Measurements from ENCODE around the gene WDR70.

WDR70 gene

DNA sequence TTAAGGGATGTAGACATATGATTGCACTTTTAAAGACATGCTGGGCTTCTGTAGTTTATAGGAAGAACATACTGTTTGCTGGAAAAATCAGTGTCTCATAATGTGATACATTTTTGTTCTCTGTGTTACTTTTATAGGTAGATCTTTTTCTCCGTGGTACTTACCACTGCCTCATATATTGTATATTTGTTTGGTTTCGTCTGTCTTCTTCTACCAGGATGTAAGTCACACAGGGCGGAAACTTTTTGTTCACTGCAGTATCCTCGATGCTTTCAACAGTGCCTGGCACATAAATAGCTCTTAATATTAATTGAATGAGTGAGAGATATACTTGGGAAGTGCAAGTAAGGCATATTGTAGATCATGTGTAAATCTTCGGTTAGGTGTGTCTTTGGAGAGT lies 325.3 kb downstream of the WDR70 start:
- Histone ChIP-seq H3K27ac (ENCODE audit: low read depth, low read length) (no peak overlapping the region), H3K9me3 (ENCODE audit: control insufficient read depth, insufficient read depth, low read depth, low read length) (no peaks in the 10 kb centered on the region), H3K4me3 (ENCODE audit: low read depth, low read length) (no peak overlapping the region)

GRCh38 chr5:37709020-37709419 lies 329.9 kb downstream of the WDR70 start:
- Histone ChIP-seq H3K36me3 (ENCODE audit: control insufficient read depth, insufficient read depth, low read length) (no peaks in the 10 kb centered on the region), H3K27ac (ENCODE audit: low read depth, low read length) (no peak overlapping the region), H3K9me3 (ENCODE audit: control insufficient read depth, insufficient read depth, low read depth, low read length) (no peaks in the 10 kb centered on the region), H3K27me3 (ENCODE audit: control insufficient read depth, insufficient read depth, low read length) (no peaks in the 10 kb centered on the region), H3K4me1 (ENCODE audit: control insufficient read depth, insufficient read depth, low read length) (no peaks in the 10 kb centered on the region), H3K4me3 (ENCODE audit: low read depth, low read length) (no peak overlapping the region), H3K9ac (ENCODE audit: low read length) (no peak overlapping the region)

More for the DNA sequence above, 325.3 kb downstream of the WDR70 start:
- Histone ChIP-seq H3K36me3 (ENCODE audit: control insufficient read depth, insufficient read depth, low read length) (no peaks in the 10 kb centered on the region), H3K9ac (ENCODE audit: low read length) (no peak overlapping the region), H3K4me1 (ENCODE audit: control insufficient read depth, insufficient read depth, low read length) (no peaks in the 10 kb centered on the region), H3K27me3 (ENCODE audit: control insufficient read depth, insufficient read depth, low read length) (no peaks in the 10 kb centered on the region)

DNA sequence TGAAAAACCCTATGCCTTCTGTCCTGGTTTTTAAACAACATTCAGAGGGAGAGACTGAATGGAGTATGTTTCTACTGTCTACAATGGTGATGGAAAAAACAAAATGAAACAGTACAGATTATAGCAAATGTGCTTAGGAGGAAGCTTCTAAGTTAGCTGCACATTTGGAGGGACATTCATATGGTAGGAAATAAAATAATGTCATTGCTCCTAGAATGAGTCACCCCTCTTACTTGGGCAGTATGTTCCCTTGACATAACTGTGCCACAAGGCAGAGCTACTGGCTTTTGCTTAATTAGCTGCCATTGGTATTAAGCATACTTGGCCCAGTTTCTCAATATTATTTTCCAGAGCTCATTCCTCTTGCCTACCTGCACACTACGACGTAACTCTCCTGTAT lies 331.8 kb downstream of the WDR70 start:
- H3K4me3 ChIP-seq (ENCODE audit: low read depth, low read length) = no peak overlapping the region
- H3K9ac ChIP-seq (ENCODE audit: low read length) = no peak overlapping the region
- no peaks in the 10 kb centered on the region for H3K9me3 ChIP-seq (ENCODE audit: control insufficient read depth, insufficient read depth, low read depth, low read length)
- no peaks in the 10 kb centered on the region for H3K4me1 ChIP-seq (ENCODE audit: control insufficient read depth, insufficient read depth, low read length)
- no peaks in the 10 kb centered on the region for H3K27me3 ChIP-seq (ENCODE audit: control insufficient read depth, insufficient read depth, low read length)
- H3K27ac ChIP-seq (ENCODE audit: low read depth, low read length) = no peak overlapping the region
- H3K36me3 ChIP-seq (ENCODE audit: control insufficient read depth, insufficient read depth, low read length) = no peaks in the 10 kb centered on the region

DNA sequence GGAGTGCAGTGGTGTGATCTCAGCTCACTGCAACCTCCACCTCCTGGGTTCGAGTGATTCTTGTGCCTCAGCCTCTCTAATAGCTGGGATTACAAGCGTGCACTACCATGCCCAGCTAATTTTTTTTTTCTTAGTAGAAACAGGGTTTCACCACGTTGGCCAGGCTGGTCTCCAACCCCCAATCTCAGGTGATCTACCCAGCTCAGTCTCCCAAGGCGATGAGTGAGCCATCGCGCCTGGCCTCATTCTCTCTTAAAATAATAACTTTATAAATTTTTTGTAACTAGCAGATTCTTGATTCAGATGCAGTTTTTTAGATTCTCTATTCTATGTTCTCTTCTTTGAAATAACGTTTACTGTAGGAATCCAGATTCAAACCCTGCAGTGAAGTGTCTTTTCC lies 333.6 kb downstream of the WDR70 start:
- H3K4me3 ChIP-seq (ENCODE audit: low read depth, low read length) = no peak overlapping the region
- no peaks in the 10 kb centered on the region for H3K27me3 ChIP-seq (ENCODE audit: control insufficient read depth, insufficient read depth, low read length)
- H3K9ac ChIP-seq (ENCODE audit: low read length) = no peak overlapping the region
- H3K27ac ChIP-seq (ENCODE audit: low read depth, low read length) = no peak overlapping the region
- peaks cover 4% of the 10 kb centered on the region; the same call in 1 of the 2 replicates for H3K4me1 ChIP-seq (ENCODE audit: control insufficient read depth, insufficient read depth, low read length)
- no peaks in the 10 kb centered on the region for H3K36me3 ChIP-seq (ENCODE audit: control insufficient read depth, insufficient read depth, low read length)
- H3K9me3 ChIP-seq (ENCODE audit: control insufficient read depth, insufficient read depth, low read depth, low read length) = no peaks in the 10 kb centered on the region

- H3K4me3 ChIP-seq (ENCODE audit: low read depth, low read length) = no peak overlapping the region
- no peak overlapping the region for H3K27ac ChIP-seq (ENCODE audit: low read depth, low read length)
- no peaks in the 10 kb centered on the region for H3K9me3 ChIP-seq (ENCODE audit: control insufficient read depth, insufficient read depth, low read depth, low read length)
- H3K36me3 ChIP-seq (ENCODE audit: control insufficient read depth, insufficient read depth, low read length) = no peaks in the 10 kb centered on the region
- no peaks in the 10 kb centered on the region for H3K27me3 ChIP-seq (ENCODE audit: control insufficient read depth, insufficient read depth, low read length)
- H3K9ac ChIP-seq (ENCODE audit: low read length) = no peak overlapping the region
- H3K4me1 ChIP-seq (ENCODE audit: control insufficient read depth, insufficient read depth, low read length) = peaks cover 7% of the 10 kb centered on the region; the same call in 1 of the 2 replicates
Measured at GRCh38 chr5:37714756-37715155, 335.6 kb downstream of the WDR70 start.

- H3K9ac ChIP-seq (ENCODE audit: low read length) = no peak overlapping the region
- H3K27ac ChIP-seq (ENCODE audit: low read depth, low read length) = no peak overlapping the region
- H3K4me3 ChIP-seq (ENCODE audit: low read depth, low read length) = no peak overlapping the region
- H3K4me1 ChIP-seq (ENCODE audit: control insufficient read depth, insufficient read depth, low read length) = peaks cover 7% of the 10 kb centered on the region; the same call in 1 of the 2 replicates
- H3K27me3 ChIP-seq (ENCODE audit: control insufficient read depth, insufficient read depth, low read length) = no peaks in the 10 kb centered on the region
- H3K36me3 ChIP-seq (ENCODE audit: control insufficient read depth, insufficient read depth, low read length) = no peaks in the 10 kb centered on the region
- H3K9me3 ChIP-seq (ENCODE audit: control insufficient read depth, insufficient read depth, low read depth, low read length) = no peaks in the 10 kb centered on the region
Measured at GRCh38 chr5:37715361-37715760, 336.2 kb downstream of the WDR70 start.

DNA sequence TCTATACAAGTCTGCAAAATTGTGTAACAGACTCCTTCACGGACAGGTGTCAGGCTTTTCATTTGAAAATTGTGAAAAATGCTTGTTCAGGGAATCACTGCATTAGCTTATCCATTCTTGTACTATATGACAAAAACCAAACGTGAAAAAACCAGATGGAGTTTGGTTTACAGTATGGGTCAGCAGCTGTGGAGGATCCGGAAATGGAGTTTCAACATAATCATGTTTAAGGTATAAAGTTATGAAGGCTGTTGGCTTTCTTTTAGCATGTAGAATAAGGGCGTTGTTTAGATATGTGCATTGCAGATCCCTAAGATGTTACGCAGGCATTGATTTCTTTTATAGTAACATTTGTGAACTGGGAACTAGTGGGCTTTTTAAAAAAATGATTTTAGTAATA lies 336.9 kb downstream of the WDR70 start:
- Histone ChIP-seq H3K9ac (ENCODE audit: low read length) (no peak overlapping the region), H3K9me3 (ENCODE audit: control insufficient read depth, insufficient read depth, low read depth, low read length) (no peaks in the 10 kb centered on the region), H3K36me3 (ENCODE audit: control insufficient read depth, insufficient read depth, low read length) (no peaks in the 10 kb centered on the region), H3K27ac (ENCODE audit: low read depth, low read length) (no peak overlapping the region), H3K27me3 (ENCODE audit: control insufficient read depth, insufficient read depth, low read length) (no peaks in the 10 kb centered on the region), H3K4me3 (ENCODE audit: low read depth, low read length) (no peak overlapping the region), H3K4me1 (ENCODE audit: control insufficient read depth, insufficient read depth, low read length) (peaks cover 9% of the 10 kb centered on the region)

DNA sequence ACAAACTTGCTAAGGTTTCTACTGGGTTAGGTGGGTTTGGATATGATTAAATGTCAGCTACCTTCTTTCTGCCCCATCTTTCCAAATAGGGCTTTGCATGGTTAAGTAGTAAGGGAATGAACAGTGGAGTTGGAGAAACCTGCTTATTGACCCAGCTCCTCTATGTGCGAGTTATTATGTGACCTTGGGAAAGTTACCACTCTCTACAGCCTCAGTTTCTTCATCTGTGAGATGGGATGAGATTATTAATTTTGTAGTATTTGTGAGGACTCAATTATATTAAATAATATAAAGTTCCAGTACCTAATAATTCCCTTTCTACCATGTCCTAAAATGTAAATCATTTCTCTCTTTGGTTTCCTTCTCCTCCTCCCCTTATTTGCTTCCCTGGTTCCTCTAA lies 337.3 kb downstream of the WDR70 start:
- Histone ChIP-seq H3K36me3 (ENCODE audit: control insufficient read depth, insufficient read depth, low read length) (no peaks in the 10 kb centered on the region), H3K4me1 (ENCODE audit: control insufficient read depth, insufficient read depth, low read length) (peaks cover 13% of the 10 kb centered on the region), H3K27ac (ENCODE audit: low read depth, low read length) (no peak overlapping the region), H3K9me3 (ENCODE audit: control insufficient read depth, insufficient read depth, low read depth, low read length) (no peaks in the 10 kb centered on the region), H3K4me3 (ENCODE audit: low read depth, low read length) (no peak overlapping the region), H3K9ac (ENCODE audit: low read length) (no peak overlapping the region), H3K27me3 (ENCODE audit: control insufficient read depth, insufficient read depth, low read length) (no peaks in the 10 kb centered on the region)

- no peak overlapping the region for H3K27ac ChIP-seq (ENCODE audit: low read depth, low read length)
- no peak overlapping the region for H3K4me3 ChIP-seq (ENCODE audit: low read depth, low read length)
- no peaks in the 10 kb centered on the region for H3K36me3 ChIP-seq (ENCODE audit: control insufficient read depth, insufficient read depth, low read length)
- H3K4me1 ChIP-seq (ENCODE audit: control insufficient read depth, insufficient read depth, low read length) = peaks cover 16% of the 10 kb centered on the region
- no peaks in the 10 kb centered on the region for H3K27me3 ChIP-seq (ENCODE audit: control insufficient read depth, insufficient read depth, low read length)
- H3K9ac ChIP-seq (ENCODE audit: low read length) = no peak overlapping the region
- H3K9me3 ChIP-seq (ENCODE audit: control insufficient read depth, insufficient read depth, low read depth, low read length) = no peaks in the 10 kb centered on the region
Measured at GRCh38 chr5:37717276-37717612, 338.1 kb downstream of the WDR70 start.

DNA sequence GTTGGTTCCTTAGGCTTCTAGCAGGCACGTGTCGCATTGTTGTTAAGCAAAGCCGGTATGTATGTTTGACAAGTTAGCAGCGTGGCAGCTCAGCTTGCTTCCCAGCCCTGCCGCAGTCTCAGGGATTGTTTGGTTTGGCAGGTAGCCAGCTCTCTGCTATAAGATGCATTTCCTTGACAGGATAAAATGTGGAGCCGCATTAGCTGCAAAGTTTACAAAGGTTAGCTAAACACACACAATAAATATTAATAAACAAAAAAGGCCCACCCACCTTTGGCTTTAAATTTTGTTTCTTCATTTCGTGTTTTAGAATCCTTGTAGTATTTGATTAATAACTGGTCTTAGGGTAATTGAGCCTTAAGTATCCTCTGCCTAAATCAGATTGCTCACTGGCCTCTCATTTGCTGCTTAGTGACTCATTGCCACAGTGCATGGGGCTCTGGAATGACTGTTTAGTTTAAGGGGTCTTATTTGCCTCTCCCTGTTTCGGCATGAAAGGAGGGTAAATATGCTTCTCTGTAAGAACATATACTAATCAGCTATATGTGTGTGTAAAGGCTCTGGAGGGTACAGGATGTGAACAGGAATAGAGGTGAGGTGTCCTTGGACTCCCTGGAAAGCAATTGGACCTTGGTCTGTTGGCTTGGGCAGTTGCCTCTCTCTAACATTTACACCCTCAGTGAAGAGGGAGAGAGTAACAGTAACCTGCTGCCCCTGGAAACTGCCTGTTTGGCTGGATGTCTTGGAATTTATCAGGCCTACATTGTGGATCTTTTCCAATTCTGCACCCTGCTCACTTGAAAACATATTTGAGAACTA lies 338.7 kb downstream of the WDR70 start:
- Histone ChIP-seq H3K9ac (ENCODE audit: low read length) (no peak overlapping the region), H3K27ac (ENCODE audit: low read depth, low read length) (no peak overlapping the region), H3K9me3 (ENCODE audit: control insufficient read depth, insufficient read depth, low read depth, low read length) (no peaks in the 10 kb centered on the region), H3K36me3 (ENCODE audit: control insufficient read depth, insufficient read depth, low read length) (no peaks in the 10 kb centered on the region), H3K4me3 (ENCODE audit: low read depth, low read length) (no peak overlapping the region), H3K27me3 (ENCODE audit: control insufficient read depth, insufficient read depth, low read length) (no peaks in the 10 kb centered on the region), H3K4me1 (ENCODE audit: control insufficient read depth, insufficient read depth, low read length) (peaks cover 16% of the 10 kb centered on the region)

GRCh38 chr5:37720550-37720952 lies 341.4 kb downstream of the WDR70 start:
- Histone ChIP-seq H3K4me1 (ENCODE audit: control insufficient read depth, insufficient read depth, low read length) (peaks cover 16% of the 10 kb centered on the region), H3K27ac (ENCODE audit: low read depth, low read length) (no peak overlapping the region), H3K27me3 (ENCODE audit: control insufficient read depth, insufficient read depth, low read length) (no peaks in the 10 kb centered on the region), H3K36me3 (ENCODE audit: control insufficient read depth, insufficient read depth, low read length) (no peaks in the 10 kb centered on the region), H3K9ac (ENCODE audit: low read length) (no peak overlapping the region), H3K9me3 (ENCODE audit: control insufficient read depth, insufficient read depth, low read depth, low read length) (no peaks in the 10 kb centered on the region), H3K4me3 (ENCODE audit: low read depth, low read length) (no peak overlapping the region)
